IMR-90 (cell line): ENCODE measurements around the gene CHPF2. TPM values are rescaled to one million over a fixed set of nuclear protein-coding genes. Genes with fewer than 3 reads are reported as not detected.
A peak's percentile ranks its signal among the peaks of the same experiment; 100 is the strongest.

Source experiments
- ATAC-seq: fragments of 200-7000 bp; cut with Tn5 transposase; 2 replicates; pipeline ENCODE4 v1.9.1; 2020; ENCODE audit warnings: low read depth, mild to moderate bottlenecking, moderate library complexity
- BruUV-seq: library from RNA; stranded (reverse); fragments of 400-500 nt; replicated peaks from 2 replicates; lab custom pipeline; 2021; lab: Mats Ljungman, UMichigan
- CTCF ChIA-PET: fragments of 300-600 bp; formaldehyde crosslinking; extraction: SDS; loops from one replicate; lab custom pipeline; 2021; ENCODE audit warnings: antibody characterized with exemption; lab: Yijun Ruan, JAX
- POLR2A ChIA-PET: fragments of 300-600 bp; sonication (Branson Sonifier 250); formaldehyde crosslinking; loops from one replicate; lab custom pipeline; 2022; ENCODE audit warnings: antibody characterized with exemption; ENCODE audit not compliant: unreplicated experiment; lab: Charles Lee
- DNase-seq: peaks from one replicate; pipeline ENCODE4 v3.0.0; 2013
- H2AFZ ChIP-seq: replicated peaks from 2 replicates; pipeline ENCODE3; 2013; ENCODE audit warnings: low read length, mild to moderate bottlenecking; ENCODE audit not compliant: poor library complexity
- H2AK5ac ChIP-seq: 2 replicates; pipeline ENCODE4 v1.6.1; 2013; ENCODE audit warnings: low read depth, low read length, inconsistent platforms
- H2AK9ac ChIP-seq: replicated peaks from 2 replicates; pipeline ENCODE3; 2013; ENCODE audit warnings: mild to moderate bottlenecking, low read depth, low read length, moderate library complexity; ENCODE audit not compliant: poor library complexity
- H2BK120ac ChIP-seq: 2 replicates; pipeline ENCODE4 v1.6.1; 2013; ENCODE audit warnings: low read depth, low read length, inconsistent platforms
- H2BK15ac ChIP-seq: 3 replicates; pipeline ENCODE4 v1.6.1; 2013; ENCODE audit warnings: low read depth, low read length, inconsistent platforms
- H2BK20ac ChIP-seq: 2 replicates; pipeline ENCODE4 v1.6.1; 2013; ENCODE audit warnings: low read depth, mild to moderate bottlenecking, inconsistent platforms, low read length, moderate library complexity
- H2BK5ac ChIP-seq: 2 replicates; pipeline ENCODE4 v1.6.1; 2013; ENCODE audit warnings: mild to moderate bottlenecking, low read depth, low read length, inconsistent platforms; ENCODE audit not compliant: poor library complexity, severe bottlenecking
- H3K14ac ChIP-seq: replicated peaks from 2 replicates; pipeline ENCODE4 v1.6.1; 2013; ENCODE audit warnings: low read depth, low read length, inconsistent platforms
- H3K18ac ChIP-seq: 2 replicates; pipeline ENCODE4 v1.6.1; 2013; ENCODE audit warnings: low read depth, low read length, control low read depth
- H3K23ac ChIP-seq: 2 replicates; pipeline ENCODE4 v1.6.1; 2013; ENCODE audit warnings: low read depth, low read length, inconsistent platforms
- H3K27ac ChIP-seq: 2 replicates; pipeline ENCODE4 v1.5.1; 2013; ENCODE audit warnings: mild to moderate bottlenecking, control low read depth, low read length; ENCODE audit not compliant: insufficient read depth
- H3K27me3 ChIP-seq: 2 replicates; pipeline ENCODE4 v1.6.1; 2013; ENCODE audit warnings: low read length; ENCODE audit not compliant: control insufficient read depth, insufficient read depth
- H3K36me3 ChIP-seq: 2 replicates; pipeline ENCODE4 v1.6.1; 2013; ENCODE audit warnings: low read length, mixed read lengths; ENCODE audit not compliant: control insufficient read depth, insufficient read depth
- H3K4ac ChIP-seq: 2 replicates; pipeline ENCODE4 v1.6.1; 2013; ENCODE audit warnings: low read depth, low read length, inconsistent platforms
- H3K4me1 ChIP-seq: 2 replicates; pipeline ENCODE4 v1.6.1; 2013; ENCODE audit warnings: low read length, mixed read lengths; ENCODE audit not compliant: control insufficient read depth, insufficient read depth
- H3K4me2 ChIP-seq: 2 replicates; pipeline ENCODE4 v1.6.1; 2013; ENCODE audit warnings: low read depth, mild to moderate bottlenecking, control low read depth, low read length, moderate library complexity
- H3K4me3 ChIP-seq: 2 replicates; pipeline ENCODE4 v1.5.1; 2013; ENCODE audit warnings: low read depth, mild to moderate bottlenecking, control low read depth, low read length, moderate library complexity; ENCODE audit not compliant: insufficient read depth
- H3K56ac ChIP-seq: 2 replicates; pipeline ENCODE4 v1.6.1; 2013; ENCODE audit warnings: low read length, inconsistent platforms; ENCODE audit not compliant: insufficient read depth; ENCODE audit errors: extremely low read depth
- H3K79me1 ChIP-seq, 2 experiments: 2 replicates each; pipeline ENCODE4 v1.6.1; 2013; ENCODE audit warnings: low read length in 2 of 2, inconsistent platforms in 1 of 2, low read depth in 1 of 2
- H3K9ac ChIP-seq: 2 replicates; pipeline ENCODE4 v1.6.1; 2013; ENCODE audit warnings: low read depth, low read length, control low read depth
- H3K9me1 ChIP-seq: 2 replicates; pipeline ENCODE4 v1.6.1; 2013; ENCODE audit warnings: low read length, inconsistent platforms; ENCODE audit not compliant: insufficient read depth
- H3K9me3 ChIP-seq: 2 replicates; pipeline ENCODE4 v1.6.1; 2013; ENCODE audit warnings: low read length; ENCODE audit not compliant: control insufficient read depth, insufficient read depth
- H4K20me1 ChIP-seq: 2 replicates; pipeline ENCODE4 v1.6.1; 2013; ENCODE audit warnings: low read length, inconsistent platforms; ENCODE audit not compliant: insufficient read depth
- H4K5ac ChIP-seq: 2 replicates; pipeline ENCODE4 v1.6.1; 2013; ENCODE audit warnings: mild to moderate bottlenecking, low read depth, low read length, control low read depth
- H4K8ac ChIP-seq, 2 experiments: 2 replicates each; pipeline ENCODE4 v1.6.1; 2013; ENCODE audit warnings: low read depth in 2 of 2, low read length in 2 of 2, control low read depth in 1 of 2, inconsistent platforms in 1 of 2
- H4K91ac ChIP-seq: 2 replicates; pipeline ENCODE4 v1.6.1; 2013; ENCODE audit warnings: low read depth, low read length, inconsistent platforms; ENCODE audit not compliant: insufficient read depth
- CHD1 ChIP-seq: IDR thresholded peaks from 2 replicates; pipeline ENCODE4 v1.6.1; 2012; ENCODE audit warnings: low read depth, low read length, improper control_type of control experiment
- FOS ChIP-seq: fragments of 150-350 bp; IDR thresholded peaks from 2 replicates; pipeline ENCODE4 v1.6.1; 2016; ENCODE audit warnings: low read depth, low read length
- RFX5 ChIP-seq: IDR thresholded peaks from 2 replicates; pipeline ENCODE4 v1.8.0; 2012; ENCODE audit warnings: low read depth, mild to moderate bottlenecking, low read length, moderate library complexity
- WGBS, 2 experiments: methylation state at CpG; one replicate each; pipeline versions ENCODE4 v1.1.5 to v1.1.7; 2013; ENCODE audit warnings: missing lambda C conversion rate in 2 of 2; ENCODE audit not compliant: insufficient read length in 1 of 2; ENCODE audit errors: extremely low coverage in 2 of 2; 5-methylcytosine and 5-hydroxymethylcytosine counted together
- dilution Hi-C: fragments of 300-500 bp; cut with HindIII; formaldehyde crosslinking; loops from one replicate; pipeline ENCODE4 v1.14.3; 2018; ENCODE audit warnings: low sequenced_read_pairs; ENCODE audit not compliant: unreplicated experiment
- in situ Hi-C: fragments of 300-500 bp; cut with MboI; formaldehyde crosslinking; loops from 3 replicates; pipeline ENCODE4 v1.14.3; 2019; ENCODE audit warnings: low sequenced_read_pairs, inconsistent platforms, mixed read lengths
- intact Hi-C: fragments of 100-400 bp; cut with micrococcal nuclease; formaldehyde crosslinking; loops from 2 replicates; pipeline ENCODE4 v1.10.0; 2022
- polyA plus RNA-seq, 3 experiments: library from polyadenylated mRNA; depleted of rRNA; stranded (reverse); fragments of >200 nt; gene quantifications; 2 replicates each; pipeline ENCODE4 v1.2.3, GENCODE V29; 2012; ENCODE audit warnings: low replicate concordance in 1 of 3
- total RNA-seq: library from RNA; depleted of rRNA; stranded (reverse); fragments of >200 nt; gene quantifications from 2 replicates; pipeline ENCODE4 v1.2.3, GENCODE V29; 2012
- TF ChIP-seq, protein P1 (sequence below): conservative IDR thresholded peaks from 2 replicates; pipeline ENCODE4 v1.5.1; 2012; ENCODE audit warnings: mild to moderate bottlenecking, low read depth, low read length, improper control_type of control experiment

The CHPF2 gene
- total and polyA plus RNA-seq, 2 of the 4 experiments (the other 2 are of a cell fraction), result 26.2 to 77.0 TPM

DNA sequence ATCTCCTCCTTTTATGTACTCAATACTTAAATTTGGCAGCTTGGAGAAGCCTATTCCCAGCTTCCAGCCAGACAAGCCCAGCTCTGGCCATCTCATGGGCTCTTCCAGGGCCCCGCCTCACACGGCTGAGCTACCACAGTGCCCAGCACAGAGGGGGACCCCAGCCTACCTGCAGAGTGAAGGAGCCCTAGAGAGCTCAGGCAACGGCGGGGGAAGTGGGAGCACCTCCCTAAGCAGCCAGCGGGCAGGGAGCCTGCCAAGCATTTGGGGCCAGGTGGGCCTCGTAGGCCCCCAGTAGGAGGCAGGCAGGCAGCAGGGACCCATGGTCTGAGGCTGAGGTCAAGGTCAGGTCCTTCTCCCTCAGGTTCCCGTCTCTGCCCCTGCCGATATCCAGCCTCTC lies 45.3 kb downstream of the CHPF2 start:
- Histone ChIP-seq H3K27ac (no peak overlapping the region), H4K20me1 (no peaks in the 10 kb centered on the region; the same call in 1 of the 2 replicates), H3K4ac (no peak overlapping the region), H3K9me3 (no peaks in the 10 kb centered on the region), H3K79me1 (no peaks in the 10 kb centered on the region), H4K91ac (no peak overlapping the region), H4K8ac (peak overlapping the region in 1 of 2 experiments; percentile 27; a peak in 1 of 4 replicates), H3K9ac (no peak overlapping the region), H2AFZ (peak overlapping the region; percentile 89), H3K4me3 (no peak overlapping the region), H2BK15ac (no peak overlapping the region), H3K4me1 (peaks cover 3% of the 10 kb centered on the region; the same call in 1 of the 2 replicates), H3K27me3 (peaks cover 32% of the 10 kb centered on the region), H2BK120ac (no peak overlapping the region), H3K23ac (no peak overlapping the region), H2BK20ac (no peak overlapping the region), H4K5ac (peak overlapping the region; percentile 93; the same call in 1 of the 2 replicates), H3K4me2 (no peak overlapping the region), H2AK9ac (no peak overlapping the region), H3K18ac (no peak overlapping the region; the same call in 1 of the 2 replicates), H3K56ac (no peak overlapping the region), H3K14ac (no peak overlapping the region), H2BK5ac (no peak overlapping the region), H3K9me1 (no peaks in the 10 kb centered on the region), H2AK5ac (no peak overlapping the region), H3K36me3 (no peaks in the 10 kb centered on the region; the same call in 1 of the 2 replicates)
- CTCF ChIA-PET, result no interaction called here
- dilution Hi-C loops, result no loop called here
- POLR2A ChIA-PET, result no interaction called here
- intact Hi-C loops, result no loop called here
- no CpG with 5 or more reads among the region's 8 CpGs for WGBS, 2 experiments
- TF ChIP-seq RFX5 (no peak), FOS (no peak), CHD1 (no peak)
- TF ChIP-seq, protein P1, sequence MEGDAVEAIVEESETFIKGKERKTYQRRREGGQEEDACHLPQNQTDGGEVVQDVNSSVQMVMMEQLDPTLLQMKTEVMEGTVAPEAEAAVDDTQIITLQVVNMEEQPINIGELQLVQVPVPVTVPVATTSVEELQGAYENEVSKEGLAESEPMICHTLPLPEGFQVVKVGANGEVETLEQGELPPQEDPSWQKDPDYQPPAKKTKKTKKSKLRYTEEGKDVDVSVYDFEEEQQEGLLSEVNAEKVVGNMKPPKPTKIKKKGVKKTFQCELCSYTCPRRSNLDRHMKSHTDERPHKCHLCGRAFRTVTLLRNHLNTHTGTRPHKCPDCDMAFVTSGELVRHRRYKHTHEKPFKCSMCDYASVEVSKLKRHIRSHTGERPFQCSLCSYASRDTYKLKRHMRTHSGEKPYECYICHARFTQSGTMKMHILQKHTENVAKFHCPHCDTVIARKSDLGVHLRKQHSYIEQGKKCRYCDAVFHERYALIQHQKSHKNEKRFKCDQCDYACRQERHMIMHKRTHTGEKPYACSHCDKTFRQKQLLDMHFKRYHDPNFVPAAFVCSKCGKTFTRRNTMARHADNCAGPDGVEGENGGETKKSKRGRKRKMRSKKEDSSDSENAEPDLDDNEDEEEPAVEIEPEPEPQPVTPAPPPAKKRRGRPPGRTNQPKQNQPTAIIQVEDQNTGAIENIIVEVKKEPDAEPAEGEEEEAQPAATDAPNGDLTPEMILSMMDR, result no peak
- DNase-seq (no peak), ATAC-seq (no peak)
- BruUV-seq, result no TSS peak
- in situ Hi-C loops, result no loop called here
